ENCODE results near the gene CCL5.

GRCh38 chr17:35912339-35912912 lies 32.3 kb upstream of the CCL5 start:
- TF ChIP-seq, protein P1, sequence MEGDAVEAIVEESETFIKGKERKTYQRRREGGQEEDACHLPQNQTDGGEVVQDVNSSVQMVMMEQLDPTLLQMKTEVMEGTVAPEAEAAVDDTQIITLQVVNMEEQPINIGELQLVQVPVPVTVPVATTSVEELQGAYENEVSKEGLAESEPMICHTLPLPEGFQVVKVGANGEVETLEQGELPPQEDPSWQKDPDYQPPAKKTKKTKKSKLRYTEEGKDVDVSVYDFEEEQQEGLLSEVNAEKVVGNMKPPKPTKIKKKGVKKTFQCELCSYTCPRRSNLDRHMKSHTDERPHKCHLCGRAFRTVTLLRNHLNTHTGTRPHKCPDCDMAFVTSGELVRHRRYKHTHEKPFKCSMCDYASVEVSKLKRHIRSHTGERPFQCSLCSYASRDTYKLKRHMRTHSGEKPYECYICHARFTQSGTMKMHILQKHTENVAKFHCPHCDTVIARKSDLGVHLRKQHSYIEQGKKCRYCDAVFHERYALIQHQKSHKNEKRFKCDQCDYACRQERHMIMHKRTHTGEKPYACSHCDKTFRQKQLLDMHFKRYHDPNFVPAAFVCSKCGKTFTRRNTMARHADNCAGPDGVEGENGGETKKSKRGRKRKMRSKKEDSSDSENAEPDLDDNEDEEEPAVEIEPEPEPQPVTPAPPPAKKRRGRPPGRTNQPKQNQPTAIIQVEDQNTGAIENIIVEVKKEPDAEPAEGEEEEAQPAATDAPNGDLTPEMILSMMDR (IDR thresholded peaks at IDR 0.05; ENCODE audit: low read length), result no peak
- no peak for TF ChIP-seq EZH2 (IDR thresholded peaks at IDR 0.05; ENCODE audit: borderline replicate concordance, low read length)
